ENCODE results near the gene SP3. TPM values are rescaled to one million over a fixed set of nuclear protein-coding genes. Genes with fewer than 3 reads are reported as not detected.

SP3 gene
- total and polyA plus RNA-seq, 2 donors: 38.8 to 236 TPM

- WGBS: 25% methylated on average over 1 of the region's 1 CpG
- no peak overlapping the region for H3K27ac ChIP-seq (ENCODE audit: low read depth)
These were observed 4.7 kb upstream of the SP3 start for GRCh38 chr2:173969886-173970285.

GRCh38 chr2:173968551-173968950, 3.4 kb upstream of the SP3 start:
- Histone ChIP-seq H3K36me3 (ENCODE audit: insufficient read depth) (no peaks in the 10 kb centered on the region), H3K4me1 (ENCODE audit: insufficient read depth) (no peaks in the 10 kb centered on the region), H3K27ac (ENCODE audit: low read depth) (no peak overlapping the region), H3K4me3 (ENCODE audit: low read depth, low read length) (no peak overlapping the region)
- WGBS: 64% methylated on average over 6 of the region's 6 CpGs
- DNase-seq (ENCODE audit: extremely low spot score): no peak

More at GRCh38 chr2:173969886-173970285, 4.7 kb upstream of the SP3 start:
- H3K4me3 ChIP-seq (ENCODE audit: low read depth, low read length): no peak overlapping the region
- DNase-seq (ENCODE audit: extremely low spot score): no peak
- H3K4me1 ChIP-seq (ENCODE audit: insufficient read depth): no peaks in the 10 kb centered on the region
- H3K36me3 ChIP-seq (ENCODE audit: insufficient read depth): no peaks in the 10 kb centered on the region

GRCh38 chr2:173966274-173967098, 1.3 kb upstream of the SP3 start:
- Histone ChIP-seq H3K36me3 (ENCODE audit: insufficient read depth) (no peaks in the 10 kb centered on the region), H3K27ac (ENCODE audit: low read depth) (peak overlapping the region; percentile 99), H3K4me1 (ENCODE audit: insufficient read depth) (no peaks in the 10 kb centered on the region), H3K4me3 (ENCODE audit: low read depth, low read length) (peak overlapping the region; percentile 97)
- DNase-seq (ENCODE audit: extremely low spot score): no peak
- WGBS: 48% methylated on average over 8 of the region's 8 CpGs

- Histone ChIP-seq H3K36me3 (ENCODE audit: insufficient read depth) (no peaks in the 10 kb centered on the region), H3K27ac (ENCODE audit: low read depth) (peak overlapping the region; percentile 100), H3K4me1 (ENCODE audit: insufficient read depth) (no peaks in the 10 kb centered on the region), H3K4me3 (ENCODE audit: low read depth, low read length) (peak overlapping the region; percentile 97)
- DNase-seq (ENCODE audit: extremely low spot score): peak; percentile 74
- WGBS: under 1% methylated on average over 73 of the region's 84 CpGs
These were observed 405 bp downstream of the SP3 start for GRCh38 chr2:173964565-173965371.

GRCh38 chr2:173963817-173964564, 1.2 kb downstream of the SP3 start:
- Histone ChIP-seq H3K27ac (ENCODE audit: low read depth) (peak overlapping the region; percentile 99), H3K4me3 (ENCODE audit: low read depth, low read length) (peak overlapping the region; percentile 97), H3K36me3 (ENCODE audit: insufficient read depth) (no peaks in the 10 kb centered on the region), H3K4me1 (ENCODE audit: insufficient read depth) (no peaks in the 10 kb centered on the region)
- peak; percentile 69 for DNase-seq (ENCODE audit: extremely low spot score)
- WGBS: under 1% methylated on average over 83 of the region's 87 CpGs

- no peak for DNase-seq (ENCODE audit: extremely low spot score)
- under 1% methylated on average over 44 of the region's 44 CpGs for WGBS
- Histone ChIP-seq H3K4me3 (ENCODE audit: low read depth, low read length) (peak overlapping the region; percentile 97), H3K27ac (ENCODE audit: low read depth) (peak overlapping the region; percentile 98), H3K36me3 (ENCODE audit: insufficient read depth) (no peaks in the 10 kb centered on the region), H3K4me1 (ENCODE audit: insufficient read depth) (no peaks in the 10 kb centered on the region)
These were observed 1.8 kb downstream of the SP3 start for GRCh38 chr2:173963323-173963816.

GRCh38 chr2:173962583-173963110, 2.5 kb downstream of the SP3 start:
- Histone ChIP-seq H3K4me1 (ENCODE audit: insufficient read depth) (no peaks in the 10 kb centered on the region), H3K4me3 (ENCODE audit: low read depth, low read length) (peak overlapping the region; percentile 97), H3K27ac (ENCODE audit: low read depth) (peak overlapping the region; percentile 59), H3K36me3 (ENCODE audit: insufficient read depth) (no peaks in the 10 kb centered on the region)
- DNase-seq (ENCODE audit: extremely low spot score): no peak
- 20% methylated on average over 4 of the region's 4 CpGs for WGBS

GRCh38 chr2:173962031-173962430, 3.1 kb downstream of the SP3 start:
- DNase-seq (ENCODE audit: extremely low spot score): no peak
- Histone ChIP-seq H3K4me1 (ENCODE audit: insufficient read depth) (peaks cover 2% of the 10 kb centered on the region), H3K27ac (ENCODE audit: low read depth) (no peak overlapping the region), H3K4me3 (ENCODE audit: low read depth, low read length) (no peak overlapping the region), H3K36me3 (ENCODE audit: insufficient read depth) (no peaks in the 10 kb centered on the region)
- 66% methylated on average over 1 of the region's 1 CpG for WGBS

GRCh38 chr2:173961346-173961705, 3.8 kb downstream of the SP3 start:
- no peak overlapping the region for H3K4me3 ChIP-seq (ENCODE audit: low read depth, low read length)
- peak overlapping the region; percentile 10 for H3K27ac ChIP-seq (ENCODE audit: low read depth)
- WGBS: 91% methylated on average over 1 of the region's 1 CpG

GRCh38 chr2:173959909-173960308, 5.3 kb downstream of the SP3 start:
- Histone ChIP-seq H3K4me3 (ENCODE audit: low read depth, low read length) (no peak overlapping the region), H3K4me1 (ENCODE audit: insufficient read depth) (peaks cover 2% of the 10 kb centered on the region), H3K27ac (ENCODE audit: low read depth) (no peak overlapping the region), H3K36me3 (ENCODE audit: insufficient read depth) (no peaks in the 10 kb centered on the region)
- no peak for DNase-seq (ENCODE audit: extremely low spot score)
- WGBS: 93% methylated on average over 7 of the region's 7 CpGs

More at GRCh38 chr2:173961346-173961705, 3.8 kb downstream of the SP3 start:
- Histone ChIP-seq H3K4me1 (ENCODE audit: insufficient read depth) (peaks cover 2% of the 10 kb centered on the region), H3K36me3 (ENCODE audit: insufficient read depth) (no peaks in the 10 kb centered on the region)
- DNase-seq (ENCODE audit: extremely low spot score): no peak

- 83% methylated on average over 16 of the region's 16 CpGs for WGBS
- H3K27ac ChIP-seq (ENCODE audit: low read depth): no peak overlapping the region
- peaks cover 2% of the 10 kb centered on the region for H3K4me1 ChIP-seq (ENCODE audit: insufficient read depth)
- H3K36me3 ChIP-seq (ENCODE audit: insufficient read depth): no peaks in the 10 kb centered on the region
- no peak overlapping the region for H3K4me3 ChIP-seq (ENCODE audit: low read depth, low read length)
- no peak for DNase-seq (ENCODE audit: extremely low spot score)
These were observed 5.8 kb downstream of the SP3 start for GRCh38 chr2:173959358-173959884.

- Histone ChIP-seq H3K36me3 (ENCODE audit: insufficient read depth) (no peaks in the 10 kb centered on the region), H3K4me1 (ENCODE audit: insufficient read depth) (peaks cover 2% of the 10 kb centered on the region), H3K27ac (ENCODE audit: low read depth) (no peak overlapping the region), H3K4me3 (ENCODE audit: low read depth, low read length) (no peak overlapping the region)
- DNase-seq (ENCODE audit: extremely low spot score): no peak
- WGBS: 68% methylated on average over 4 of the region's 4 CpGs
These were observed 6.9 kb downstream of the SP3 start for GRCh38 chr2:173958198-173958846.

Measured in urinary bladder (tissue), 4 donors.